ENCODE results near the gene SPNS1.

The SPNS1 gene

GRCh38 chr16:28930652-28931051 lies 43.9 kb upstream of the SPNS1 start:
- Histone ChIP-seq H3K4me1 (ENCODE audit: insufficient read depth, poor library complexity, severe bottlenecking) (no peaks in the 10 kb centered on the region), H3K27me3 (ENCODE audit: insufficient read depth, poor library complexity, severe bottlenecking) (no peaks in the 10 kb centered on the region), H3K9me3 (ENCODE audit: severe bottlenecking) (no peaks in the 10 kb centered on the region), H3K27ac (ENCODE audit: poor library complexity, severe bottlenecking) (no peak overlapping the region), H3K4me3 (ENCODE audit: severe bottlenecking) (no peak overlapping the region), H3K36me3 (ENCODE audit: low read depth) (no peaks in the 10 kb centered on the region)
- DNase-seq (ENCODE audit: low spot score), result no peak
- TF ChIP-seq CTCF (IDR thresholded peaks at IDR 0.05; ENCODE audit: poor library complexity, severe bottlenecking), result no peak
- no peak for ATAC-seq (ENCODE audit: low read depth)

- Histone ChIP-seq H3K27ac (ENCODE audit: poor library complexity, severe bottlenecking) (no peak within 1 kb of the TSS), H3K9me3 (ENCODE audit: severe bottlenecking) (no peaks in the 10 kb centered on the region), H3K4me1 (ENCODE audit: insufficient read depth, poor library complexity, severe bottlenecking) (no peaks in the 10 kb centered on the region), H3K27me3 (ENCODE audit: insufficient read depth, poor library complexity, severe bottlenecking) (no peaks in the 10 kb centered on the region), H3K36me3 (ENCODE audit: low read depth) (no peaks in the 10 kb centered on the region), H3K4me3 (ENCODE audit: severe bottlenecking) (no peak within 1 kb of the TSS)
- TF ChIP-seq CTCF (IDR thresholded peaks at IDR 0.05; ENCODE audit: poor library complexity, severe bottlenecking), result no peak
- DNase-seq (ENCODE audit: low spot score), result no peak
- ATAC-seq (ENCODE audit: low read depth), result no peak
These were observed 42.8 kb upstream of the SPNS1 start, which contains the start of gene CD19 for GRCh38 chr16:28931801-28932225. TSS of gene CD19 (plus strand) at chr16:28931971. CDS start at chr16:28932001, 30 bp downstream.

- H3K9me3 ChIP-seq (ENCODE audit: severe bottlenecking), result no peaks in the 10 kb centered on the region
- H3K4me1 ChIP-seq (ENCODE audit: insufficient read depth, poor library complexity, severe bottlenecking), result no peaks in the 10 kb centered on the region
- TF ChIP-seq CTCF (IDR thresholded peaks at IDR 0.05; ENCODE audit: poor library complexity, severe bottlenecking), result no peak
- no peak overlapping the region for H3K27ac ChIP-seq (ENCODE audit: poor library complexity, severe bottlenecking)
- DNase-seq (ENCODE audit: low spot score) (no peak), ATAC-seq (ENCODE audit: low read depth) (no peak)
- no peak overlapping the region for H3K4me3 ChIP-seq (ENCODE audit: severe bottlenecking)
- no peaks in the 10 kb centered on the region for H3K36me3 ChIP-seq (ENCODE audit: low read depth)
- H3K27me3 ChIP-seq (ENCODE audit: insufficient read depth, poor library complexity, severe bottlenecking), result no peaks in the 10 kb centered on the region
These were observed 42.0 kb upstream of the SPNS1 start for GRCh38 chr16:28932339-28933141.

GRCh38 chr16:28933171-28933570 lies 41.4 kb upstream of the SPNS1 start:
- H3K27ac ChIP-seq (ENCODE audit: poor library complexity, severe bottlenecking), result no peak overlapping the region
- H3K27me3 ChIP-seq (ENCODE audit: insufficient read depth, poor library complexity, severe bottlenecking), result no peaks in the 10 kb centered on the region
- no peak overlapping the region for H3K4me3 ChIP-seq (ENCODE audit: severe bottlenecking)
- ATAC-seq (ENCODE audit: low read depth), result no peak
- no peak for DNase-seq (ENCODE audit: low spot score)
- no peaks in the 10 kb centered on the region for H3K9me3 ChIP-seq (ENCODE audit: severe bottlenecking)
- no peaks in the 10 kb centered on the region for H3K36me3 ChIP-seq (ENCODE audit: low read depth)
- H3K4me1 ChIP-seq (ENCODE audit: insufficient read depth, poor library complexity, severe bottlenecking), result no peaks in the 10 kb centered on the region
- TF ChIP-seq CTCF (IDR thresholded peaks at IDR 0.05; ENCODE audit: poor library complexity, severe bottlenecking), result no peak

- Histone ChIP-seq H3K27ac (ENCODE audit: poor library complexity, severe bottlenecking) (no peak overlapping the region), H3K4me1 (ENCODE audit: insufficient read depth, poor library complexity, severe bottlenecking) (no peaks in the 10 kb centered on the region), H3K27me3 (ENCODE audit: insufficient read depth, poor library complexity, severe bottlenecking) (no peaks in the 10 kb centered on the region), H3K4me3 (ENCODE audit: severe bottlenecking) (no peak overlapping the region), H3K36me3 (ENCODE audit: low read depth) (no peaks in the 10 kb centered on the region), H3K9me3 (ENCODE audit: severe bottlenecking) (no peaks in the 10 kb centered on the region)
- no peak for TF ChIP-seq CTCF (IDR thresholded peaks at IDR 0.05; ENCODE audit: poor library complexity, severe bottlenecking)
- no peak for DNase-seq (ENCODE audit: low spot score)
- no peak for ATAC-seq (ENCODE audit: low read depth)
These were observed 39.2 kb upstream of the SPNS1 start for GRCh38 chr16:28935346-28935745.
